ENCODE measurements around the gene PIF1. TPM values are rescaled to one million over a fixed set of nuclear protein-coding genes. Genes with fewer than 3 reads are reported as not detected.
"Not testable (repeated sequence)": the region's sequence is repeated elsewhere in the genome, so short reads cannot be mapped to it uniquely, and the experiment has no call there.

PIF1 gene
- total RNA-seq, 1 experiment from 2014 or later = 100 TPM

GRCh38 chr15:64842096-64842939 is 16.9 kb upstream of the PIF1 start:
- DNase-seq = peak; percentile 62
- H3K27me3 ChIP-seq (ENCODE audit: control insufficient read depth, insufficient read depth, low read length) = no peaks in the 10 kb centered on the region

GRCh38 chr15:64841344-64842095 is 16.1 kb upstream of the PIF1 start, which contains the start of gene PLEKHO2:
Gene PLEKHO2, plus strand, starts transcription at chr15:64841915. Its CDS starts 102 bp downstream, at chr15:64842017.
- Histone ChIP-seq H3K4me3 (ENCODE audit: insufficient read depth, low read depth, low read length) (peak within 1 kb of the TSS; percentile 95), H3K27me3 (ENCODE audit: control insufficient read depth, insufficient read depth, low read length) (no peaks in the 10 kb centered on the region), H3K36me3 (replicated peaks; ENCODE audit: control insufficient read depth, insufficient read depth, low read length) (peaks cover 1% of the 10 kb centered on the region; the same call in 1 of the 2 replicates)
- peak; percentile 99 for DNase-seq

More at GRCh38 chr15:64842096-64842939, 16.9 kb upstream of the PIF1 start:
- Histone ChIP-seq H3K36me3 (replicated peaks; ENCODE audit: control insufficient read depth, insufficient read depth, low read length) (peaks cover 2% of the 10 kb centered on the region; the same call in 1 of the 2 replicates), H3K4me3 (ENCODE audit: insufficient read depth, low read depth, low read length) (peak overlapping the region; percentile 95)

GRCh38 chr15:64841060-64841343 is 15.6 kb upstream of the PIF1 start:
- no peak for DNase-seq
- no peaks in the 10 kb centered on the region for H3K27me3 ChIP-seq (ENCODE audit: control insufficient read depth, insufficient read depth, low read length)
- H3K36me3 ChIP-seq (replicated peaks; ENCODE audit: control insufficient read depth, insufficient read depth, low read length) = no peaks in the 10 kb centered on the region
- peak overlapping the region; percentile 81 for H3K4me3 ChIP-seq (ENCODE audit: insufficient read depth, low read depth, low read length)

- no peaks in the 10 kb centered on the region for H3K27me3 ChIP-seq (ENCODE audit: control insufficient read depth, insufficient read depth, low read length)
- no peak for DNase-seq
- no peak overlapping the region for H3K4me3 ChIP-seq (ENCODE audit: insufficient read depth, low read depth, low read length)
- H3K36me3 ChIP-seq (replicated peaks; ENCODE audit: control insufficient read depth, insufficient read depth, low read length) = no peaks in the 10 kb centered on the region
Measured at GRCh38 chr15:64837502-64837901, 12.1 kb upstream of the PIF1 start.

GRCh38 chr15:64836023-64836536 is 10.6 kb upstream of the PIF1 start:
- Histone ChIP-seq H3K4me3 (ENCODE audit: insufficient read depth, low read depth, low read length) (peak overlapping the region; percentile 16; the same call in 1 of the 2 replicates), H3K36me3 (replicated peaks; ENCODE audit: control insufficient read depth, insufficient read depth, low read length) (no peaks in the 10 kb centered on the region), H3K27me3 (ENCODE audit: control insufficient read depth, insufficient read depth, low read length) (no peaks in the 10 kb centered on the region)
- DNase-seq = no peak

GRCh38 chr15:64833690-64834089 is 8.2 kb upstream of the PIF1 start:
- no peak for DNase-seq
- no peaks in the 10 kb centered on the region for H3K27me3 ChIP-seq (ENCODE audit: control insufficient read depth, insufficient read depth, low read length)

GRCh38 chr15:64828985-64829384 is 3.5 kb upstream of the PIF1 start:
- Histone ChIP-seq H3K36me3 (replicated peaks; ENCODE audit: control insufficient read depth, insufficient read depth, low read length) (peaks cover 1% of the 10 kb centered on the region), H3K4me3 (ENCODE audit: insufficient read depth, low read depth, low read length) (no peak overlapping the region), H3K27me3 (ENCODE audit: control insufficient read depth, insufficient read depth, low read length) (no peaks in the 10 kb centered on the region)
- DNase-seq = no peak

More at GRCh38 chr15:64833690-64834089, 8.2 kb upstream of the PIF1 start:
- H3K36me3 ChIP-seq (replicated peaks; ENCODE audit: control insufficient read depth, insufficient read depth, low read length) = peaks cover 1% of the 10 kb centered on the region; the same call in 1 of the 2 replicates
- H3K4me3 ChIP-seq (ENCODE audit: insufficient read depth, low read depth, low read length) = no peak overlapping the region

- Histone ChIP-seq H3K36me3 (replicated peaks; ENCODE audit: control insufficient read depth, insufficient read depth, low read length) (peaks cover 28% of the 10 kb centered on the region), H3K4me3 (ENCODE audit: insufficient read depth, low read depth, low read length) (peak overlapping the region; percentile 99), H3K27me3 (ENCODE audit: control insufficient read depth, insufficient read depth, low read length) (no peaks in the 10 kb centered on the region)
- DNase-seq = no peak
Measured at GRCh38 chr15:64824929-64825430, 467 bp downstream of the PIF1 start.

GRCh38 chr15:64816452-64816851 is 9.0 kb downstream of the PIF1 start:
- DNase-seq = no peak
- Histone ChIP-seq H3K27me3 (ENCODE audit: control insufficient read depth, insufficient read depth, low read length) (no peaks in the 10 kb centered on the region), H3K36me3 (replicated peaks; ENCODE audit: control insufficient read depth, insufficient read depth, low read length) (peaks cover 45% of the 10 kb centered on the region), H3K4me3 (ENCODE audit: insufficient read depth, low read depth, low read length) (no peak overlapping the region)

GRCh38 chr15:64814965-64815364 is 10.5 kb downstream of the PIF1 start:
- not testable (repeated sequence) for DNase-seq; H3K27me3 ChIP-seq (ENCODE audit: control insufficient read depth, insufficient read depth, low read length); H3K4me3 ChIP-seq (ENCODE audit: insufficient read depth, low read depth, low read length)
- H3K36me3 ChIP-seq (replicated peaks; ENCODE audit: control insufficient read depth, insufficient read depth, low read length) = peaks cover 34% of the 10 kb centered on the region

GRCh38 chr15:64814283-64814682 is 11.2 kb downstream of the PIF1 start:
- DNase-seq = not testable (repeated sequence)
- H3K36me3 ChIP-seq (replicated peaks; ENCODE audit: control insufficient read depth, insufficient read depth, low read length) = peaks cover 28% of the 10 kb centered on the region

GRCh38 chr15:64813075-64813474 is 12.4 kb downstream of the PIF1 start:
- no peak overlapping the region for H3K4me3 ChIP-seq (ENCODE audit: insufficient read depth, low read depth, low read length)
- DNase-seq = peak; percentile 27
- no peaks in the 10 kb centered on the region for H3K27me3 ChIP-seq (ENCODE audit: control insufficient read depth, insufficient read depth, low read length)
- H3K36me3 ChIP-seq (replicated peaks; ENCODE audit: control insufficient read depth, insufficient read depth, low read length) = peaks cover 18% of the 10 kb centered on the region

More at GRCh38 chr15:64814283-64814682, 11.2 kb downstream of the PIF1 start:
- H3K4me3 ChIP-seq (ENCODE audit: insufficient read depth, low read depth, low read length); H3K27me3 ChIP-seq (ENCODE audit: control insufficient read depth, insufficient read depth, low read length): not testable (repeated sequence)

GRCh38 chr15:64810497-64811326 is 14.7 kb downstream of the PIF1 start:
- DNase-seq = peak; percentile 66
- H3K27me3 ChIP-seq (ENCODE audit: control insufficient read depth, insufficient read depth, low read length) = no peaks in the 10 kb centered on the region
- peaks cover 2% of the 10 kb centered on the region; the same call in 1 of the 2 replicates for H3K36me3 ChIP-seq (replicated peaks; ENCODE audit: control insufficient read depth, insufficient read depth, low read length)
- peak overlapping the region; percentile 18; the same call in 1 of the 2 replicates for H3K4me3 ChIP-seq (ENCODE audit: insufficient read depth, low read depth, low read length)
